Activated gamma-delta T cell (primary cell): Measurements from ENCODE around the gene MYCBPAP.

Experiments
- DNase-seq: peaks from one replicate; lab custom pipeline; 2025; lab: John Stamatoyannopoulos, UW

The MYCBPAP gene

DNA sequence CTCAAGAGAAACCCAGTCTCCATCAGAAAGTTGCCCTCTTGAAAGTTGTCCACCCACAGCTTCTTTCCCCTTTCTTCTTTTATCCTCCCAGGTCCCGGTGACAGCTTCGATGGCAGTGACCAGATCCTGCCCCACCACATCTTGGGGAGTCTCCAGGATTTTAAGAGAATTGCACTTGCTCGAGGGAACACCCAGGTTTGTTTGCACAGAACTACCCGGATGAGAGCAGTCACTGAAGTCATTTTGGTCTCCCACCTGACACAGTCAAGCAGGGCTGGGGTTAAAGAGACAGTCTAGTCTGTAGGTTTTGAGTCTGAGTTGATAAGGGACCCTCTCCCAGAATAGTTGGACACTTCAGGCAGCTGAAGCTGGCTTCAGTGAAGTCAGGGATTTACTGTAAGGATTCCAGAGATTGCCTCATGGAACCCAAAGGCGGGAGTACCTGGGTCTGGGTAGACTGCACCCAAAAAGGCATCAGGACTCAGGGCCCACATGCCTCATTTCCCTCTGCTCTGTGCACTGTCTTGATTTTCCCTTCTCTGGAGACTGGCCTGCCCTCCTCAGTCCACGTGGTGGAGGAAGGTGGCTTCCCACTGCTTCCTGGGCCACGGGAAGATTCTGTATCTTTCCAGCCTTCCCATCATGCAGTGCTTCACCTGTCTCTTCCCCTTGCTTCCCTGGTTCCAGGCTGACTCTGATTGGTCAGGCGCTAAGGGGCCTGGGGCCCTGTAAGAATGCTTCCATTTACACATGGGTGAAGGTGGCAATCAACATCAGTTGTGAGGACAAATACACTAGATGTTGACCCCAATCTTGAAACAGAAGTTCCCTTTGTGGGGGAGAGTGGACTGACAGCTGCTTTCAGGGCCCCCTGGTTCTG lies 9.5 kb downstream of the MYCBPAP start:
- DNase-seq = no peak

DNA sequence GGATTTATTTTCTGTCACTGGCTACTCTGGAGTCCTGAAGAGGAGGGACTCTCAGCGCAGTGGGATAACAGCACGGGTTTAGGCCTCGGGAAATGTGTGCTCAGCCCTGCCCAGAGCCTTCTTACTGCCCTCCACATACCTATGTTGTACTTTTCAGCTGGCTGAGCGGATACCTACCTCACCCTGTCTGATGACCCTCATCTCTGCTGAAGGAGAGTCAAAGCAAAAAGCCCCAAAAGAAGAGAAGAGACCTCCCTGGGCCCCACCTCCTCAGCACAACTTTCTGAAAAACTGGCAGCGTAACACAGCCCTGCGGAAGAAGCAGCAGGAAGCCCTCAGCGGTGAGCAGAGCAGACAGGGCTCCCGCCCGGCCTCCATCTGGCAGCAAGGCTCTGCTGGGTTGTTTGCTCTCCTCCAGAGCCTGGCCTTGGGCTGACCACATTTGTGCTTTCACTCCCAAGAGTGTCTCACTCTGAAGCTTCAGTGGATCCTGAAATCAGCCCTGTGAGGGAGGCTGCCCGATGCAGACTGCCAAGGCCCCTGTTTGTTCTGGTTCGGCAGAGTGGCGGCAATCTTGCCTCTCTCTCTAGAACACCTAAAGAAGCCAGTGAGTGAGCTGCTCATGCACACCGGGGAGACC lies 10.3 kb downstream of the MYCBPAP start:
- DNase-seq = no peak

DNA sequence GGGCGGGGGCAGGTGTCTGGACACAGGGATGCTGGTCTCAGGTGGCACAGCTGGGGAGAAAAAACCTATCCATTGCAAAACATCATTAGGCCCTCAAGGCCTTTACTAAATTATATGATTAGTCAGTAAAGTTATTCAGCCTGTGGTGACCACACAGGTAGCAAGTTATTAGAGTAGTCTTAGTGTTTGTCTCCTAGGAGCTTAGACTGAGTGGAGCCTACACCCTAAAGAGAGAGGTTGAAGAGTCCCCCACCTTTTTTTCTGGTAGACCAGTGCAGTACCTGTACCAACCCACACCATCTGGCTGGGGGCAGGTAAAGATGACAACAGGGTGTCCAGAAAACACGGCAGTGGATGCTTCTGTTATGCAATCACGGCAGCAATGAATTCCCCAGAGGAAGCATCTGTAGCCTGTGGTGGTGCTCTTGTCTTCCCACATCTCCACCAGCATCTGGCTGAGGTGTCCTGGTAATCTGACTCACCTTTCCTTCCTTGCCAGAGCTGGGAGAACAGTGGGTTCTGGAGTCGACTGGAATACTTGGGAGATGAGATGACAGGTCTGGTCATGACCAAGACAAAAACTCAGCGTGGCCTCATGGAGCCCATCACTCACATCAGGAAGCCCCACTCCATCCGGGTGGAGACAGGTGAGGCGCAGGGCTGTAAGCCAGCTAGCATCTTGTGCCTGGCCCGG lies 11.0 kb downstream of the MYCBPAP start:
- no peak for DNase-seq

DNA sequence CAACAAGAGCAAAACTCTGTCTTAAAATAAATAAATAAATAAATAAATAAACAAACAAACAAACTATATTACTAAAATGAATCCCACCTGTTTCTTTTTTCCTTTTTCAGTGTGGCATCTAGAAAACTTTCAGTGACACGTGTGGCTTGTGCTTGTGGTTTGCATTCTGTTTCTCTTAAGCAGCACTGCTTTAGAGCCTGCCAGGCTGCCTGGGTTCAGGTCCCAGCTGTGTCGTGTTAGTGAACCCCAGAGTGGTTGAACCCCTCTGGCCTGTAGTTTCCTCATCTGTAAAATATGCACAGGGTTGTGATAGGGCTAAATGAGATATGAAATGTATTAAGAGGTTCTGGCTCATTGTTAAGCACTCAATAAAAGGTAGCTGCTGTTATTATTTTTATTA lies 12.2 kb downstream of the MYCBPAP start:
- no peak for DNase-seq

DNA sequence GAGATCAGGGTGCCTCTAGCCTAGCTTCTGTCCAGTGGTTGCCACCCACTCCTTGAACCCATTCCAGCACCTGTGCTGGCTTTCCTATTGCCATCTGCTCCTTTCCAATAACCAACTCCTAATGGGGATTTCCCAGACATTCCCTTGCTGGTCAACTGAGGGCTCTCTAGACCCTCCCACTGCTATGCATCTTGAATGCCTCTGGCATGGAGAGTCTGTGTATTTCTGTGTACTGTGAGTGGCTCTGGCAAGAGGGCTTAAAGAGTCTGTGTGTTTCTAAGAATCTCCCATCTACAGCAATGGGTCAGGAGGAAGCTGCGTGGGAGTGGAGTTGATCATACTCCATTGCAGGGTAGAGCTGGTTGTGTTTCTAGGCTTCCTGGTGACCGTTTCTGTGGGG lies 13.3 kb downstream of the MYCBPAP start:
- DNase-seq = no peak

DNA sequence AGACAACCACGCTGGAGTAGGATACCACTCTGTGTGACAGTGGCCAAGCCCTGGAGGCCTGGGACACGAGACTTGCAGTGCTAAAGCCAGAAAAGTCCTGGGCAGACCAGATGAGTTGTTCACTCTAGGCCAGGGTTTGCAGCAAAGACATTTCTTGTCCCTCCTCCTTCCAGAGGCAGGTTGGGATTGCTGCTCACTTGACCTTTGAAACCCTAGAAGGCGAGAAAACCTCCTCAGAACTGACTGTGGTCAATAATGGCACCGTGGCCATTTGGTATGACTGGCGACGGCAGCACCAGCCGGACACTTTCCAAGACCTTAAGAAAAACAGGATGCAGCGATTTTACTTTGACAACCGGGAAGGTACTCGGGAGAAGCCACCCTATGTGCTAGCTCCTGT lies 14.5 kb downstream of the MYCBPAP start:
- DNase-seq = no peak

DNA sequence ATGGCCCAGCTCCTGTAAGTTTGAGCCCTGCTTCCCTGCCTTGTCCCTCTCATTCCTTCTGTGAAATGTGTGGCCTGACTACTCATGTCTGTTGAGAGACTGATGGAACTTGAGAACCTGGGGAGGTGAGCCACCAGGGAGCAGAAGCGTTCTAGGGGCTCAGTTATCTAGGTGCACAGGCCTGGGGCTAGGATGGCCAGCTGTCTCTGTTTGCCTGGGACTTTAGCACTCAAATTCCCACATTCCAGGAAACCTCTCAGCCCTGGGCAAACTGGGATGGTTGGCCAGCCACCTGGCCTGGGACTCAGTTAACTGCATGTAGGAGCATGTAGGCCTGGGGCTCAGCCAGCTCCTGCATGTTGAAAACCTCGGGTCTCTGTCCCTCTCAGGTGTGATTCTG lies 15.0 kb downstream of the MYCBPAP start:
- no peak for DNase-seq

DNA sequence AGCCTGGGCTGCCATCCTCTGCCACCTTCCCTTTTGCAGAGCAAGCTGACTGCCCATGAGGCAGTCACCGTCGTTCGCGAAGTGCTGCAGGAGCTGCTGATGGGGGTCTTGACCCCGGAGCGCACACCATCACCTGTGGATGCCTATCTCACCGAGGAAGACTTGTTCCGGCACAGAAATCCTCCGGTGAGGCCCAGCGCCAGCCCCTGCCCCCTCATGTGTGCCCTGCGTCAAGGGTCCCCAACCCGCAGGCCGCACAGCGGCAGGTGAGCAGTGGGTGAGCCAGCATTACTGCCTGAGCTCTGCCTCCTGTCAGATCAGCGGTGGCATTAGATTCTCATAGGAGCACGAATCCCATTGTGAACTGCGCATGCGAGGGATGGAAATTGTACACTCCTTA lies 16.6 kb downstream of the MYCBPAP start:
- no peak for DNase-seq

DNA sequence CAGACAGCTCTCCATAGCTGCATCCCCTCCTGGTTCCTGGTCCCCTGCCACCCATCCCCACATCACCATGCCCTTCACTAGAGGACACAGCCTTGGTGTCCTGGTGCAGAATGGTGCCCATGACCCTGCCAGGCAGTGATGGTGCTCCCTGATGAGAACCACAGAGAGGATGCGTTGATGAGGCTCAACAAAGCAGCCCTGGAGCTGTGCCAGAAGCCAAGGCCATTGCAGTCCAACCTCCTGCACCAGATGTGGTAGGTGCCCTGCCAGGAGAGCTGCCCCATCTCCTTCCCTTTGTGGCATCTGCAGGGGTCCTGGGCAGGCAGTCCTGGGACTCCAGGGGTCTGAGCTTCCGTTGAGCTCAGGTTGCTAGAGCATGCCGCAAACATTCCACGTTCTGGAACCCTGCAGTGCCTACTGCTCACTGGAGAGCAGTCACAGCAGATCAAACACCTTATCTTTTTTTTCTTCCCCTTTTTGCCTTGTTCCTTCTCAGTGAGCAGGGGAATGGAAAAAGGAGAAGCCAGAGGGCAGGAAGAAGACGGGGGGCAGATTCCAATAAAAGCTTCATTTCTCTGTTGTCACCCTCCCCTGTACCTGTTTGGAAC lies 19.0 kb downstream of the MYCBPAP start:
- no peak for DNase-seq

DNA sequence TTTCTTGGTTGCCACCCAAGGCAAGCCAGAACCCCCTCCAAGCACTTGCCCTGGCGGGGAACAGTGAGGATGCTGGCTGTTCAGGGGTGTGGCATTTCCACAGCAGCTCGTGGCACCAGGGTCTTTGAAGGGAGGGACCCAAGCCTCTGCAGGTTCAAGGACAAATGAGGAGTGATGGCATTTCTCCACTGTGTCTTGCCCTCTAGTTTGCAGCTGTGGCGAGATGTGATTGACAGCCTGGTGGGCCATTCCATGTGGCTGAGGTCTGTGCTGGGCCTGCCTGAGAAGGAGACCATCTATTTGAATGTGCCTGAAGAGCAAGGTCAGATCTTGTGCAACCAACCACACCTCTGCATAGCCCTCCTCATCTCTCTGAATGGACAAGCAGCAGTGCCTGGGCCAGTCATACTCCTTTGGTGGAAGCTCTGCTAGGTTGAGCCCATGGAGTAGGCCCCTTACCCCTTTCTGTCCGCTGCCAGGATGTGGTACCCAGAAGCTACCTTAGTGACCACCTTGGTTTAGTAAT lies 19.8 kb downstream of the MYCBPAP start:
- DNase-seq = no peak

DNA sequence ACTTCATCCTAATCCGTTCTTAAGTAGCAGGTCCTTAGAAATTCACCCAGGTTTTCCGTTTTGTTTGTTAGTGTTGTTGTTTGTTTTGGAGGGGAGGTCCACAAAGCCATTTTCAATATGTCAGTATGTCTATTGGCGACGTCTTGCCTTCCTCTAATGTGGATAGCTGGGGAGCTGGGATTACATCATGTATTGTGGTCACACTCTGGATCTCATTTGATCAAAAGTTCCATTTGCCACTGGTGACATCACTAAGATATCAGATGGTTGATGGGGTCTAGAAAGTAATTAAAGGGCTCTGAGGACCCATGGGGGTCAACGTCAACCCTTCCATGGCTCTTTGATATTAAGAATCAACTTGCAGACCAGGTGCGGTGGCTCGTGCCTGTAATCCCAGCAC lies 21.6 kb downstream of the MYCBPAP start:
- no peak for DNase-seq

DNA sequence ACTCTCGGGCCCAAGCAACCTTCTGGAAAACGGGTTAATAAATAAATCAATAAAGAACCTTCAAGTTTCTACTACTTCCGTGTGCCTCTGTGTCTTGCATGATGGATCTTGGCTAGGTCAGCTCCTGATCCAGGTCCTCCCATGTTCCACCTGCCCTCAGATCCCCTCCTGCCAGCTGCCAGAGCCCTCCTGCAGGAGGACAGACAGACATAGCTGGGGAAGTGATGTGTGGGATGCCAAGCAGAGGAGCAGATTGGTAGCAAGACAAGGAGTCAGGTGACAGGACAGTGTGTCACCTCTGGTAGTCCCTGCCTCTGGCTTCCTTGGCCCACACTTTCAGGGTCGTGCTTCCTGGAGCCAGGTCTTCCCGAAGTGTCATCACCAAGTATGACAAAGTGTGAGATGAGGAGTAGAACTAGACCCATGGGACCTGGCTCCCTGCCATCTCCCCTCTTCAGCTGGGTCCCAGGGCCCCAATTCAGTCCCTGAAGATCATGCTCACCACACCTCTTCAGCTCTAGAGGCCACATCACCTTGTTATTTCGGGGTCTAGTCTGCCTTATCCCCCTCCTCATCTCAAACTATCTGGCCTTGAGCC lies 23.3 kb downstream of the MYCBPAP start:
- DNase-seq = no peak

DNA sequence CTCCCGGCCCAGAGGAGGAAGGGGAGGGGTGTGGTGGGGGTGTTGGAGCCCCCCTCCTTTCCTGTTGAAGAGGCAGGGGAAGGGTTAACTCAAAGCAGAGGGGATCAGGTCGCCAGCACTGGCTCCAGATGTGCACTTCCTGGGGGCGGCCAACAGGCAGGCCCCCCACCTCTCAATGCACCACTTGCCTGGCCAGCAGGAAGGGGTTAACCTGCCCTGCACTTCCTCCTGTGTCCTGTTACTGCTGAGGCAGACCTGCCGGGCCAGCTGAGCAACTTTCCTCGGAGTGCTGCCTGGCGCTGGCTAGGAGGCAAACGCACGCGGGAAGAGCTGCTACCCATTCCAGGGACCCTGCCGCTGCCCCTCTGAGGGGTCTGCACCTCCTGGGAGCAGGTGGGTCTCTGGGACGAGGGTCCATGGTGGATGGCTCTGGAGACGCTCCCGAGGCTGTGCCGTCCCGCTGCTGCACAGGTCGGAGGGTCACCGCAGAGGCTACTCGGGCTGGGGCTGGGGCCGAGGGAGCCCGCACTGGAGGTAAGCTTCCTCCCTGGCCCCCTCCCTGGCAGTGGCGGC lies 24.3 kb downstream of the MYCBPAP start, which contains the start of gene EPN3:
TSS of gene EPN3 (plus strand) at position 284 of the 573 bp plus-strand sequence. CDS start 3,822 bp downstream, outside the sequence.
- no peak for DNase-seq

DNA sequence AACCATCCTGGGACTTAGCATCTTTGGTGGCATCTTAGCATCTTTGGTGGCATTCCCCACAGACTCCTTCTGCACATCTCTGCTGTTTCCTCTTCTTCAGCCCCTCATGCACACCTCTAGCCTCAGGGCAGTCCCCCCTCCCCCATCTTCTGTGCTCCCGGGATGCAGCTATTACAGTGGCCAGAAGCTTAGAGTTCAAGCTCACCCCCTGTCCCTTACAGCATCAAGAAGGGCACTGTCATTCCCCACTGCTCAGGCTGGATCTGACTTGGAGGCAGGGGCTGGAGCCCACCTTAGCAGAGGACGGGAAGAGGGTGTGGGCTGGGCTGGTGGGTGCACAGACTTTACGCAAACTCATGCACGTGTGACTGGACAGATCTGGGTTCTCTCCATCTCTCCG lies 24.9 kb downstream of the MYCBPAP start:
- no peak for DNase-seq

DNA sequence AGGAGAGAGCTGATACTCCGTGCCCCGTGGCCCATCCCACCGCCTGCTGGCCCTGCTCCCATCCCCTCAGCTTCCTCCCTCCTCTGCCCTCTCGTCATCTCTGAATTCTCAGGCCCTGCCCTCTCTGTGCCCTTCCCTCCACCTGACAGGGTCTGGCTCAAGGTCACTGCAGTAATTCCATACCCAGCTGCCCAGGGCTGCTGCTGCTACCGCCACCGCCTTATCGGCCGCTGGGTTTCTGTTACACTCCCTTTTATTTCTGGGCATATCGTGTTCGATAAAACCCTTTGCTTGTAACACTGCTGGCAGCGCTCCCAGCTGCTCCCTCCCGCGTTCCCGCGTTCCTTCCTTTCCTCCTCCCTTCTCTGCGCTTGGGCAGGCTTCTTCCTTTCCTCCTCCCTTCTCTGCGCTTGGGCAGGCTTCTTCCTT lies 25.5 kb downstream of the MYCBPAP start:
- DNase-seq = no peak

DNA sequence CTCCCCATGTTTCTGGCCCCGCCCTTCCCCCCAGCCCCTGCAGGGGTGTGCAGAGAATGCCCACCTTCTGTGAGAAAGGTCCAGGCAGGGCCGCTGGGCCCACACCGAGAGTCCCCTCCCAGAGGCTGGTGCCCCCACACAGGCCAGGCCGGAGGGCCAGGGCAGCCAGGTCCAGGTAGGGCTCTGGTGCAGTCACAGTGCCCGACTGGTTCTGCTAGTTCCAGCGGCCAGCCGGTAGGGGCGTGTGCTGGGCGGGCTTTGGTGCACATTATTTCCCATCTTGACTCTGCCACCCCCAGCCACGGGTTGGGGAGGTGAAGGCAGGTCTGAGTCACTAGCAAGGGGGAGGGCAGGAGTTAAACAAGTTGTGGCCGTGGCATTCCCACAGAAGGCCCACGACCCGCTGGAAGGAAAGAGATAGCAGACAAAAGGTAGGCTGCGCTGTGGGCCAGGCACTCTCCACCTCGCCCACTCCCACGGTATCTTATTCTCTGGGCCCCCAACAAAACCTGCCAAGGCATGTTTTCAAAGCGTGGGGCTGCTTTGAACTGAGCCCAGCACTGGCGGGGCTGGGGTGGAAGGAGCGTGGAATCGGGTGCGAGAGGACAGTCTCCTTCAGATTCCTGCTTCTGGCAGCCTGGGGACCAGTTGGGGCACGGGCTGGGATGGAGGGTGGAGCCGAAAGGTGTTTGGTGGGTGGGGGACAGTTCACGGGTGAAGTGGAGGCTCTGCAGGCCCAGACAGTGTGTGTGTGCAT lies 26.2 kb downstream of the MYCBPAP start:
- no peak for DNase-seq

DNA sequence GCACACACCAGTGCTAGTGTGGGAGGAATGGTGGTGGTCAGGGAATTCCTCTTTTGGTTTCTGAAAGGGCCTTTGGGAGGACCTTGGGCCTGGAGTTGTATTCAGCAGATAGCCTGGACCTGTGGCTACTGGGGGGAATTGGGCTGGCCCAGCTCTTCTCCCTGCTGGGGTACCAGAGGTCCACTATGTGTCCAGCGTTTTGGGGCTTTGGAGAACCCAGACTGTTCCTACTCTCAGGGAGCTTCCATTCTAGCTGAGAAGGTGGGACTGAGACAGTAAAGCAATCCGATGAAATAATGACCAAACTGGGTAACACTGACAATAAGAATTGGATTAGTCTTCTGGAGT lies 26.7 kb downstream of the MYCBPAP start:
- no peak for DNase-seq

DNA sequence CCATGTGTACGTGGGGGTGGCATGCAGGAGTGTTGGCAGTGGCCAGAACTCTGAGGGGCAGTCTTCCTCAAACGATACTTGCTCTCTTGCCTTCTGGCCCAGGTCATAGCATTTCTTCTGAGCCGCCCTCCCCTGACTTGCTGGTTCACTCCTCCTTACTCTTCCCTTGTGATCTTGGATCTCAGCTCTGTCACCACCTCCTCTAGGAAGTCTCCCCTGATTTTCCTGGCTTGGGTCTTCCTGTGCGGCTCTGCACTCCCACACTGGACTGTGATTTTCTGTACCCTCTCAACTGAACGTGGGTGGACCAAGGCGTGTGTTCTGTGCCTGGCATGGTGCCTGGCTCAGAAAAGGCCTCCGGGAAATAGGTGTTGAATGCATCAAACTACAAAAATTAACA lies 27.2 kb downstream of the MYCBPAP start:
- DNase-seq = no peak

DNA sequence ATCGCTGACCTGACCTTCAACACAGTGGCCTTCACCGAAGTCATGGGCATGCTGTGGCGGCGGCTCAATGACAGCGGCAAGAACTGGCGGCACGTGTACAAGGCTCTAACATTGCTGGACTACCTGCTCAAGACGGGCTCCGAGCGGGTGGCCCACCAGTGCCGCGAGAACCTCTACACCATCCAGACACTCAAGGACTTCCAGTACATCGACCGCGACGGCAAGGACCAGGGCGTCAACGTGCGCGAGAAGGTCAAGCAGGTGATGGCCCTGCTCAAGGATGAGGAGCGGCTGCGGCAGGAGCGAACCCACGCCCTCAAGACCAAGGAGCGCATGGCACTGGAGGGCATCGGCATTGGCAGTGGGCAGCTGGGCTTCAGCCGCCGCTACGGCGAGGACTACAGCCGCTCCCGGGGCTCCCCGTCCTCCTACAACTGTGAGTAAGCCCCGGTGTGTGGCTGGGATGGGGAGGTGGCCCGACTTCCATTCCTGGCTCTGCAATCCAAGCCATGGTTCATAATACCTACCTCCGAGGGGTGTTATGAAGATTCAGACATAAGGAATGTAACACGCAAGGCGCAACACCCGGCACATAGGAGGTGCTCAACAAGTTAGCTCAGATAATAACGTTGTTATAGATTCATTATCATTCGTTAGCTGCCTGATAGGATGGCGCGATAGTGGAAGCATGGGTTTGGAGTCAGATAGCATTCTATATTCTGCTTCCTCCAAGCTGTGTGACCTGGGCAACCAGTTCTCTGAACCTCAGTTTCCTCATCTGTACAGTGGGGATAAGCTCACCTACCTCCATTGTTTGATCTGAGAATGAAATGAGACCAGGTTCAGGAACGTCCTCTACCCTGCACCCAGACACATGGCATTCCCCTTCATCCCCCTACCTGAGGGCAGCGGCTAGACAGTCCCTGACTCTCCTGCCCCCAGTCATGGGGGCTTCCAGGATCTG lies 28.7 kb downstream of the MYCBPAP start:
- DNase-seq = no peak
